Cardiac muscle cell (in vitro differentiated cells and primary cell): Measurements from ENCODE around the gene MTA2. TPM values are rescaled to one million over a fixed set of nuclear protein-coding genes. Genes with fewer than 3 reads are reported as not detected.
"Not testable (repeated sequence)": the region's sequence is repeated elsewhere in the genome, so short reads cannot be mapped to it uniquely, and the experiment has no call there.

Experiments
- DNase-seq, 2 donors: peaks; one replicate each; pipeline versions ENCODE4 v3.0.0 to v3.0.0-alpha.2; 2010 to 2017; ENCODE audit warnings: low read depth in 1 of 2, low spot score in 1 of 2
- H3K27ac ChIP-seq: fragments of 200-600 bp; sonication (generic); 2 replicates; pipeline ENCODE4 v1.5.1; 2016
- H3K27me3 ChIP-seq: fragments of 200-600 bp; sonication (generic); 2 replicates; pipeline ENCODE4 v1.6.0; 2016; ENCODE audit warnings: control low read depth
- H3K36me3 ChIP-seq: fragments of 200-600 bp; sonication (generic); 2 replicates; pipeline ENCODE4 v1.5.1; 2016; ENCODE audit warnings: control low read depth
- H3K4me1 ChIP-seq: fragments of 200-600 bp; sonication (generic); 2 replicates; pipeline ENCODE4 v1.8.1; 2017; ENCODE audit warnings: low read depth, mild to moderate bottlenecking, mixed run types
- H3K4me3 ChIP-seq: fragments of 200-600 bp; sonication (generic); 2 replicates; pipeline ENCODE4 v1.5.1; 2016; ENCODE audit warnings: mild to moderate bottlenecking
- H3K9me3 ChIP-seq: fragments of 200-600 bp; sonication (generic); 2 replicates; pipeline ENCODE4 v1.5.1; 2017; ENCODE audit warnings: low read depth, mild to moderate bottlenecking, control low read depth
- polyA plus RNA-seq: library from polyadenylated mRNA; unstranded; fragments of >200 nt; fragmentation: Nextera tagmentation; extraction: Ambion mirVana; gene quantifications from 2 replicates; pipeline ENCODE4 v1.2.1, GENCODE V29; 2016
- total RNA-seq: library from RNA; depleted of rRNA; stranded (reverse); fragments of >200 nt; gene quantifications from 2 replicates; pipeline ENCODE4 v1.2.3, GENCODE V29; 2016
- TF ChIP-seq, protein P1 (sequence below): IDR thresholded peaks from 2 replicates; pipeline ENCODE4 v1.5.1; 2012; ENCODE audit warnings: low read depth, mild to moderate bottlenecking, low read length

Gene MTA2
- total and polyA plus RNA-seq, 2 experiments from 2014 or later: 22.9 to 108 TPM

DNA sequence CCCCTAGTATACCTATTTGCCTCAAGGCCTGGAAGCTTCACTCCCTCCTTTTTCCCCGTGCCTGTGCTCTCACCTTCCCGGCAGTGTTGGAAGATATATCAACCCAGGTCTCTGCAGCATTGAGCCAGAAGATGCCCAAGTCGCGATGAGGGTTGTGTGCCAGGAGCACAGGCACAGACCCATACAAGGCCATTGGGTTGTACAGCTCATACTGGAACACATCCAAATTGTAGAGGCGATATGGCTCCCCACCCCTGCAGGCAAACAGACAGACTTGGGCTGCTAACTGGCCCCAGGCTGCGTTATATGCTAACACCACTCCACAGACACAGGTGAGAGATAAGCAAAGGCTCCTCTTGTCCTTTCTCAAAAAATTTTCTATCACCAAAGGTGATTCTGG, 30.8 kb upstream of the MTA2 start:
- H3K36me3 ChIP-seq: peaks cover 79% of the 10 kb centered on the region

DNA sequence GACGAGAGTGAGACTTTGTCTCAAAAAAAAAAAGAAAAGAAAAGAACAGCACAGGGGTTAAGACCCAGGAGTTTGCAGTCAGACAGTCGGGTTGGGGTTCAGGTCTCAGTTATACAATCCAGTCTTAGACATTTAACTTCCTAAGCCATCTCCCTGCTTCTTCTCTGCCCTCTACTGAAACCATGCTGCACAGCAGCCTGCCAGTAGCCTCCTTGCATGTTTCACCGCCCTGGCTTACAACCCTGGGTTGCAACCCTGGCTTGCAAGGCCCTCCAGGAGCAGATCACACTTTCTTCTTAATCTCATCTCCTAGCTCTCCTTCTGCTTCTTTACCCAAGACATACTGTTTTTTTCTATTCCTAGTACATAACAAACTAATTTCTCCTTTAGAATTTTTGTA, 26.0 kb upstream of the MTA2 start:
- Histone ChIP-seq H3K27me3 (no peaks in the 10 kb centered on the region), H3K4me3 (no peak overlapping the region), H3K27ac (no peak overlapping the region), H3K36me3 (peaks cover 68% of the 10 kb centered on the region), H3K4me1 (no peaks in the 10 kb centered on the region), H3K9me3 (no peaks in the 10 kb centered on the region)
- DNase-seq: peak in 1 of 2 donors; percentile 17
- TF ChIP-seq, protein P1, sequence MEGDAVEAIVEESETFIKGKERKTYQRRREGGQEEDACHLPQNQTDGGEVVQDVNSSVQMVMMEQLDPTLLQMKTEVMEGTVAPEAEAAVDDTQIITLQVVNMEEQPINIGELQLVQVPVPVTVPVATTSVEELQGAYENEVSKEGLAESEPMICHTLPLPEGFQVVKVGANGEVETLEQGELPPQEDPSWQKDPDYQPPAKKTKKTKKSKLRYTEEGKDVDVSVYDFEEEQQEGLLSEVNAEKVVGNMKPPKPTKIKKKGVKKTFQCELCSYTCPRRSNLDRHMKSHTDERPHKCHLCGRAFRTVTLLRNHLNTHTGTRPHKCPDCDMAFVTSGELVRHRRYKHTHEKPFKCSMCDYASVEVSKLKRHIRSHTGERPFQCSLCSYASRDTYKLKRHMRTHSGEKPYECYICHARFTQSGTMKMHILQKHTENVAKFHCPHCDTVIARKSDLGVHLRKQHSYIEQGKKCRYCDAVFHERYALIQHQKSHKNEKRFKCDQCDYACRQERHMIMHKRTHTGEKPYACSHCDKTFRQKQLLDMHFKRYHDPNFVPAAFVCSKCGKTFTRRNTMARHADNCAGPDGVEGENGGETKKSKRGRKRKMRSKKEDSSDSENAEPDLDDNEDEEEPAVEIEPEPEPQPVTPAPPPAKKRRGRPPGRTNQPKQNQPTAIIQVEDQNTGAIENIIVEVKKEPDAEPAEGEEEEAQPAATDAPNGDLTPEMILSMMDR: peak; percentile 11

More for the DNA sequence above, 30.8 kb upstream of the MTA2 start:
- no peak for DNase-seq
- no peaks in the 10 kb centered on the region for H3K9me3 ChIP-seq
- TF ChIP-seq, protein P1: no peak
- no peak overlapping the region for H3K27ac ChIP-seq
- no peak overlapping the region for H3K4me3 ChIP-seq
- H3K27me3 ChIP-seq: no peaks in the 10 kb centered on the region
- H3K4me1 ChIP-seq: no peaks in the 10 kb centered on the region

DNA sequence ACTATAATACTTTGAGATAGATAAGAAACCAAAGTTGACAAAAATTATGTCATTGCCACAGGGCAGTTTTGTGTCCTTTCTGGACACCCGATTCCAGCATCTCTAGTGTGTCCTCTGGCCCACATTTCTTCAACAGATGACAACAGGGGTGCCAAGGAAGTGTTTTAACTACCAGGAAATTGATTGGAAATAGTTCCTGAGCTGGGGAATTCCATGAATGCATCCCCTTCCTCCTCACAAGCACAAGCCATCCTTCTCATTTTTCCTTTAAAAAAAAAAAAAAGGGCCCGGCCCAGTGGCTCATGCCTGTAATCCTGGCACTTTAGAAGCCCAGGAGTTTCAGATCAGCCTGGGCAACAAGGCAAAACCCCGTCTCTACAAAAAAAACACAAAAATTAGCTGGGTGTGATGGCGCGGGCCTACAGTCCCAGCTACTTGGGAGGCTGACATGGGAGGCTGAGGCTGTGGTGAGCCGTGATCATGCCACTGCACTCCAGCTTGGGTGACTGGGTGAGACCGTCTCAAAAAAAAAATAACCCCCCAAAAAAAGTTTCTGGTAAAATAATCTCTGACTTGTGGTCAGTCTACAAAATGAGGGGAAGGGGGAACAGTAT, 20.9 kb upstream of the MTA2 start:
- Histone ChIP-seq H3K27ac (peak overlapping the region; percentile 83), H3K4me1 (peaks cover 5% of the 10 kb centered on the region), H3K9me3 (no peaks in the 10 kb centered on the region), H3K27me3 (no peaks in the 10 kb centered on the region), H3K36me3 (peaks cover 24% of the 10 kb centered on the region), H3K4me3 (peak overlapping the region; percentile 50)
- DNase-seq: no peak
- TF ChIP-seq, protein P1: no peak

DNA sequence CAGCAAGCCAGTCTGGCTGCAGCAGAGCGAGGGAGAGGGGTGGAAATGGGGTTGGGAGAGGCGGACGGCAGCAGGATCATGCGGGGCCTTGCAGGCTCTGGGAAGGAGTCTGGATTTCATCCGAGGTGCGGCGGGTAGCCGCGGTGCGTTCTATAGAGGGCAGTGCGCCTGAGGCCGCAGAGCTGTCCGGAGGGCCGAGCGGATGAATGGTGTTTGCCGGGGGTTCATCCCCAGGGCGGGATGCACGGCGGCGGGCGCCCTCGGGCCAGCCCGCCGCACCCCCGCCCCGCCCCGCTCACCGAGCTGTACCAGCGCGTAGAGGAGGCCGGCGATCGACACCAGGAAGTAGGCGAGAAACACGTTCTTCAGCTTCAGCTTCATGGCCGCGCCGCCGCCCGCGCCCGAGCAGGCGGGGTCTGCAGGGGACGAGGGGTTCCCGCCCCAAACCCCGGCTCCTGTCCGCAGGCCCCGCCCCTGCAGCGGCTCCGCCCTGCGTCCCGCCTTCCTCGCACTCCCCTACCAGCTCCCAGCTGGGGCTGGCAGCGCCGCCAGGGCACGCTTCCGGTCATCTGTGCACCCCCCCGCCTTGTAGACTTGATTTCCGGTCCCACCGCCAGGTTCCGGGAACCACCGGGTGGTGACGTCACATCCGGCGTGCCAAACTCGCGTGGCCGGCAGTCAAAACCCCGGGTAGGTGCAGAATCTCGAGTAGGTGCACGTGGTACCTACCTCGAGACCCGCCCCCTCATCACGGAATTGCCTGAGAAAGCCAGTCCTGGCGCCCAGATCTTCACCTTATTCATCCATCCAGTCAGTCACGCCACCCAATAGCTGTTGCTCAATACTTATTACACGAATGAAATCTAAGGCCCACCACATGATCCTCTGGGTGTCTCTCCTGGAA, 20.2 kb upstream of the MTA2 start, which contains the start of gene B3GAT3:
Gene B3GAT3, minus strand, starts transcription at position 420 of the 904 bp plus-strand sequence. Its CDS starts 39 bp downstream, at position 381.
- Histone ChIP-seq H3K4me3 (peak within 1 kb of the TSS; percentile 50), H3K9me3 (no peaks in the 10 kb centered on the region), H3K27ac (peak within 1 kb of the TSS; percentile 83), H3K4me1 (peaks cover 5% of the 10 kb centered on the region), H3K27me3 (no peaks in the 10 kb centered on the region), H3K36me3 (peaks cover 19% of the 10 kb centered on the region)
- TF ChIP-seq, protein P1: no peak
- DNase-seq: peak; percentile 99

DNA sequence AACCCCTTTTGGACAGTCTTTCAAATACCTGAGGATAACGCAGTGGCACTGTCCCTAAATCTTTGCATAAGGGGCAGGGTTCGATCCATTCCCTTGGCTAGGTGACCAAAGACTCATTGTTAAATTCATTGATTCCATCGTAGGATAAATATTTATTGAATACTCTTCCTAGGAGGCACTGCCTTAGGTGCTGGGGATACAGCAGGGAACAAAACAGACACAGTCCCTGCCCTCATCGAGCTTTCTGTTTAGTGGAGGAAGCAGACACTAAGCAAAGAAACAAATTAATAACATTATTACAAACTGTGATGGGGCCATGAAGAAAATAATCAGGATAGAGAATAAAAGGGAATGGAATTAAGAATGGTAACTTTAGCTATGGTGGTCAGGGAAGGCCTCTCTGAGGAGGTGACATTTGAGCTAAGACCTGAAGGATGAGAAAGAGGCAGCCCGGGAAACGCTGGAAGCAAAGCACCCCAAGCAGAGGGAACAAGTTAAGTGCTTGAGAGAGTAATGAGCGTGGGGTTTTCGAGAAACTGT, 19.4 kb upstream of the MTA2 start:
- peaks cover 11% of the 10 kb centered on the region for H3K36me3 ChIP-seq
- TF ChIP-seq, protein P1: no peak
- DNase-seq: no peak
- H3K4me3 ChIP-seq: peak overlapping the region; percentile 50
- no peaks in the 10 kb centered on the region for H3K27me3 ChIP-seq
- H3K4me1 ChIP-seq: peaks cover 5% of the 10 kb centered on the region
- peak overlapping the region; percentile 83 for H3K27ac ChIP-seq
- H3K9me3 ChIP-seq: no peaks in the 10 kb centered on the region

DNA sequence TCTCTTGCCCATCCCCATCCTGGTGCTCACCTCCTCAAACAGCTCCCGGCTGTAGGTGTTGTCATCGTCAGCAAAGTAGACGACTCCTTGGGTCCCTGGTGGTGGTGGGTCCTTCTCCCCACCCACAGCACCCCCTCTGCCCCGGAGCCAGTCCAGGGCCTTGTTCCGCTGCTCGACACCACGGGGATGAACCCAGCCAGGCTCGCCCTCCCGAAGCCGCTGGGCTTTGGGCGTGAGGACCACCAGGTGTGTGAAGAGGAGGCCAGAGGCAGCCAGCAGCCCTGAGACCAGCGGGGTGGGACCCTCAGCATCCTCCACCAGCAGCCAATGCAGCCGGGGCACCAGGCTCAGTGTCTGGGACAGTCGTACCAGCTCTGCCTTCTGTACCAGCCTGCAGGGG, 15.3 kb upstream of the MTA2 start:
- not testable (repeated sequence) for H3K27me3 ChIP-seq, H3K4me1 ChIP-seq, H3K36me3 ChIP-seq, H3K4me3 ChIP-seq, H3K27ac ChIP-seq, H3K9me3 ChIP-seq, DNase-seq
